Measurements from ENCODE around the gene BRCC3. TPM values are rescaled to one million over a fixed set of nuclear protein-coding genes. Genes with fewer than 3 reads are reported as not detected.

BRCC3 gene
- total and polyA plus RNA-seq, 12 donors = 7.8 to 43.0 (median 18.0) TPM

GRCh38 chrX:155046811-155047528 lies 24.3 kb upstream of the BRCC3 start:
- no peak overlapping the region for H3K27ac ChIP-seq
- peaks cover 0 to 6% of the 10 kb centered on the region in 2 donors for H3K4me1 ChIP-seq (replicated peaks in 1 of 2)
- H3K4me3 ChIP-seq = no peak overlapping the region
- no peaks in the 10 kb centered on the region for H3K27me3 ChIP-seq
- no peaks in the 10 kb centered on the region for H3K9me3 ChIP-seq (replicated peaks in 1 of 3)
- TF ChIP-seq CTCF (IDR thresholded peaks at IDR 0.05) (no peak), POLR2A (IDR thresholded peaks at IDR 0.05) (no peak)
- 55 to 78% (median 65%) methylated on average over 4 to 5 of the region's 5 CpGs for WGBS, 4 donors
- DNase-seq = no peak
- intact Hi-C loops (cut with DNase I) = no loop called here
- no peaks in the 10 kb centered on the region for H3K36me3 ChIP-seq (replicated peaks in 1 of 2)

- Histone ChIP-seq H3K27ac (peak overlapping the region in 2 of 5 donors; percentile 21 to 48), H3K4me1 (replicated peaks in 1 of 2) (peaks cover 0 to 6% of the 10 kb centered on the region in 2 donors), H3K27me3 (no peaks in the 10 kb centered on the region), H3K9me3 (replicated peaks in 1 of 3) (no peaks in the 10 kb centered on the region), H3K36me3 (replicated peaks in 1 of 2) (peaks cover 0 to 4% of the 10 kb centered on the region in 2 donors), H3K4me3 (no peak overlapping the region)
- peak; percentile 50 to 74 (median 64) for DNase-seq
- TF ChIP-seq CTCF (IDR thresholded peaks at IDR 0.05) = peak; percentile 32 to 64 (median 56)
- no peak for TF ChIP-seq POLR2A (IDR thresholded peaks at IDR 0.05)
- 35 to 42% (median 36%) methylated on average over 9 of the region's 9 CpGs for WGBS, 4 donors
- intact Hi-C loops (cut with DNase I) = no loop called here
Measured at GRCh38 chrX:155048977-155049619, 22.2 kb upstream of the BRCC3 start.

DNA sequence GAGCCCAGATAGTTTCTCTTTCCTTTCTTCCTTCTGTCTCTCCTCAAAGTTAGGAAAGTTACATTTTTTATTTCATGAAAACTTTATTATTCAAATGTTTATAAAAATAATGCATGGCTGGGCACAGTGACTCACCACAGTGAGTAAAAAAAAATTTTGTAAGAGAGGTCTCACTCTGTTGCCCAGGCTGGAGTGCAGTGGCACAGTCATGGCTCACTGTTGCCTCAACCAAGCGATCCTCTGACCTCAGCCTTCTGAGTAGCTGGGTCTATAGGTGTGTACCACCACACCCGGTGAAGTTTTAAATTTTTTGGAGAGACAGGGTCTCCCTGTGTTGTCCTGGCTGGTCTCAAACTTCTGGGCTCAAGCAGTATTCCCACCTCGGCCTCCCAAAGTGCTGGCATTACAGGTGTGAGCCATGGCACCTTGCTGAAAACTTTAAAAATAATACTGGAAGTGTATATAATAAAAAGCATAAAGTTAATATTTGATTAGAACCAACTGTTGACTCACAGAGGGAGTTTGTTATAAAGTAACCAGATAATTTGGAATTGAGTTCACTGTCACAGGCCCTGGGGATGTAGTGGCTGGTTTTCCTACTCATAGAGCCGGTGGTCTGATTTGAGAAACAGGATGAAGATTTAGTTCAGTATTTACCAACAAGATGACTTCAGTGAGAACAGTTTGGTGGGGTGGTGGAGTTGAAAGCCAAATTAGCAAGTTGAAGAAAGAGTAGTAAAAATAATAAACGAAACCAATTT lies 18.4 kb upstream of the BRCC3 start:
- TF ChIP-seq POLR2A (IDR thresholded peaks at IDR 0.05) (no peak), CTCF (IDR thresholded peaks at IDR 0.05) (no peak)
- 68 to 93% (median 80%) methylated on average over 3 to 5 of the region's 5 CpGs for WGBS, 4 donors
- no peak for DNase-seq
- intact Hi-C loops (cut with DNase I) = loop anchor here in 1 of 2 donors (10.0 kb wide), 1 partner anchor 68 kb away; no protein-coding TSS in a partner anchor
- no peaks in the 10 kb centered on the region for H3K9me3 ChIP-seq (replicated peaks in 1 of 3)
- peaks cover 0 to 6% of the 10 kb centered on the region in 2 donors for H3K4me1 ChIP-seq (replicated peaks in 1 of 2)
- peaks cover 0 to 4% of the 10 kb centered on the region in 2 donors for H3K36me3 ChIP-seq (replicated peaks in 1 of 2)
- H3K4me3 ChIP-seq = no peak overlapping the region
- no peaks in the 10 kb centered on the region for H3K27me3 ChIP-seq
- H3K27ac ChIP-seq = no peak overlapping the region

DNA sequence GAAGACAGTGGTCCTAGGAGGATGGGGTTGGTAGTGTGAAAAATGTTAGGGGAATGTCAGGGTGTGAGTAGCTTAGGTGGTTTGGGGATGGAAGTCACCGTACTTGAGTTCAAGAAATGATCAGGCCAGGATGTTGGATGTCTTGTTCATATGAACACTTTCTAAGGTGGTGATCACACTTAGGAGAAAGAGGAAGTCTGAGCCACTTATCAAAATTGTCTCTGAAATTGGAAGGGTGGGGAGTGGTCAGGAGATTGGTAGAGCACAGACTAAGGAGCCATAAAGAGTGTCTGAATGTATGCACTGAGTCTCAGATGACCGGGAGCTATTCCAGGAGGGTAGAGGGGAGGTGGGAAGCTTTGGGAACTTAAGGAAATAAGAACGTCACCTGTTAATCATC lies 17.7 kb upstream of the BRCC3 start:
- WGBS, 4 donors = 72 to 94% (median 87%) methylated on average over 3 of the region's 3 CpGs
- H3K4me3 ChIP-seq = no peak overlapping the region
- H3K36me3 ChIP-seq (replicated peaks in 1 of 2) = peaks cover 0 to 4% of the 10 kb centered on the region in 2 donors
- no peak for TF ChIP-seq CTCF (IDR thresholded peaks at IDR 0.05)
- no peak for TF ChIP-seq POLR2A (IDR thresholded peaks at IDR 0.05)
- no peak overlapping the region for H3K27ac ChIP-seq
- no peaks in the 10 kb centered on the region for H3K27me3 ChIP-seq
- peaks cover 0 to 5% of the 10 kb centered on the region in 2 donors for H3K4me1 ChIP-seq (replicated peaks in 1 of 2)
- DNase-seq = no peak
- intact Hi-C loops (cut with DNase I) = loop anchor here in 1 of 2 donors (10.0 kb wide), 1 partner anchor 69 kb away; no protein-coding TSS in a partner anchor
- no peaks in the 10 kb centered on the region for H3K9me3 ChIP-seq (replicated peaks in 1 of 3)
